CD4-positive, CD25-positive, alpha-beta regulatory T cell (primary cell): Measurements from ENCODE around the gene SPRY1. TPM values are rescaled to one million over a fixed set of nuclear protein-coding genes. Genes with fewer than 3 reads are reported as not detected.

ENCODE experiments used
- ATAC-seq, 2 donors: fragments of 150-1000 bp; cut with Tn5 transposase; one replicate each; pipeline ENCODE4 v1.10.0; 2021; ENCODE audit warnings: low read depth in 2 of 2, moderate number of reproducible peaks in 2 of 2, moderate library complexity in 1 of 2
- DNase-seq, 3 donors: peaks; one replicate each; pipeline versions ENCODE4 v3.0.0 to v3.0.0-alpha.2; 2012 to 2022; ENCODE audit warnings: mixed read lengths in 1 of 3
- H3K27ac ChIP-seq: one replicate; pipeline ENCODE4 v1.7.0; 2013; ENCODE audit warnings: mild to moderate bottlenecking, low read length; ENCODE audit not compliant: insufficient read depth, poor library complexity, severe bottlenecking
- H3K27me3 ChIP-seq: one replicate; pipeline ENCODE4 v1.7.0; 2013; ENCODE audit warnings: low read length; ENCODE audit not compliant: control insufficient read depth, insufficient read depth
- H3K36me3 ChIP-seq: one replicate; pipeline ENCODE4 v1.7.0; 2013; ENCODE audit warnings: mild to moderate bottlenecking, low read length, moderate library complexity; ENCODE audit not compliant: control insufficient read depth, insufficient read depth
- H3K4me1 ChIP-seq: 2 replicates; pipeline ENCODE4 v1.7.0; 2013; ENCODE audit warnings: mild to moderate bottlenecking, low read length; ENCODE audit not compliant: insufficient read depth, control insufficient read depth, poor library complexity, severe bottlenecking
- H3K4me3 ChIP-seq: one replicate; pipeline ENCODE4 v1.7.0; 2013; ENCODE audit warnings: low read depth, mild to moderate bottlenecking, low read length, moderate library complexity
- H3K9me3 ChIP-seq, 2 experiments: 1 replicate in 1 of 2; 2 replicates in 1 of 2; pipeline ENCODE4 v1.7.0; 2013; ENCODE audit warnings: low read length in 2 of 2, mild to moderate bottlenecking in 1 of 2, moderate library complexity in 1 of 2; ENCODE audit not compliant: control insufficient read depth in 2 of 2
- H3K27ac Mint-ChIP-seq, 3 donors: one replicate each; pipeline ENCODE4 v1.8.0; 2020 to 2022; ENCODE audit warnings: mild to moderate bottlenecking in 3 of 3, mixed read lengths in 3 of 3, moderate library complexity in 2 of 3
- H3K27me3 Mint-ChIP-seq: one replicate; pipeline ENCODE4 v1.8.0; 2022; ENCODE audit warnings: mild to moderate bottlenecking, mixed read lengths
- H3K36me3 Mint-ChIP-seq: one replicate; pipeline ENCODE4 v1.8.0; 2020; ENCODE audit warnings: mixed read lengths
- H3K4me1 Mint-ChIP-seq, 4 donors: one replicate each; pipeline ENCODE4 v1.8.0; 2020 to 2022; ENCODE audit warnings: mixed read lengths in 4 of 4, mild to moderate bottlenecking in 1 of 4
- H3K4me3 Mint-ChIP-seq, 4 donors: one replicate each; pipeline ENCODE4 v1.8.0; 2020 to 2022; ENCODE audit warnings: mild to moderate bottlenecking in 4 of 4, mixed read lengths in 4 of 4, moderate library complexity in 3 of 4
- H3K9me3 Mint-ChIP-seq, 7 donors: one replicate each; pipeline ENCODE4 v1.8.0; 2020 to 2022; ENCODE audit warnings: mixed read lengths in 7 of 7, mild to moderate bottlenecking in 3 of 7, moderate library complexity in 2 of 7
- polyA plus RNA-seq, 4 donors: library from polyadenylated mRNA; unstranded; fragments of 300-500 nt; fragmentation: Illumina TruSeq; gene quantifications; one replicate each; pipeline ENCODE4 v1.2.3, GENCODE V29; 2021
- total RNA-seq: library from RNA; stranded (reverse); gene quantifications from one replicate; pipeline ENCODE4 v1.2.3, GENCODE V29; 2022

SPRY1 gene
- total and polyA plus RNA-seq, 5 donors from 2014 or later = 2.0 to 6.4 (median 4.4) TPM

DNA sequence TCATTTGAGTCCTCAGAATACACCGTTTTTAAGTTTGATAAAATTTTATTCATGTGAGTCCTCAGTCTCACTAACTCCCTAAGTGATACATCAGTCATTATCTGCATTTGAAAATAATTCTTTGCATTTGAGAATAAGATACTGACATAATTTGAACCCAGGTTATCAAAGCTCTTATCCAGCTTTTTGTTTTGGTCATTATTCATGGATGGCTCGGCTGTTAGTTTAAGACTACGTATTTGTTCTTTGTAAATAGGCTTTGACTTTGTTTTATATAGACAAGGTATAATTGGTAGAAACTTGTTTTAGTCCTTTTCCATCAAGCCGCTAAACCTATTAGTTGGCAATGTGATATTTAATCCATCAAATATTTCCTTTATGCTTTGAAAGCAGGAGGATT is 7.9 kb downstream of the SPRY1 start:
- H3K36me3 ChIP-seq = no peaks in the 10 kb centered on the region
- H3K27me3 Mint-ChIP-seq = peaks cover 27% of the 10 kb centered on the region
- peaks cover 4% of the 10 kb centered on the region for H3K36me3 Mint-ChIP-seq
- H3K9me3 Mint-ChIP-seq = peaks cover 0 to 3% (median 0%) of the 10 kb centered on the region in 7 donors
- H3K27ac ChIP-seq = no peak overlapping the region
- peaks cover 2% of the 10 kb centered on the region for H3K4me1 ChIP-seq
- no peaks in the 10 kb centered on the region for H3K9me3 ChIP-seq
- DNase-seq = no peak
- no peak overlapping the region for H3K4me3 ChIP-seq
- ATAC-seq = no peak
- H3K4me3 Mint-ChIP-seq = no peak overlapping the region
- H3K4me1 Mint-ChIP-seq = peaks cover 7 to 10% (median 9%) of the 10 kb centered on the region in 4 donors
- peaks cover 14% of the 10 kb centered on the region for H3K27me3 ChIP-seq
- no peak overlapping the region for H3K27ac Mint-ChIP-seq

DNA sequence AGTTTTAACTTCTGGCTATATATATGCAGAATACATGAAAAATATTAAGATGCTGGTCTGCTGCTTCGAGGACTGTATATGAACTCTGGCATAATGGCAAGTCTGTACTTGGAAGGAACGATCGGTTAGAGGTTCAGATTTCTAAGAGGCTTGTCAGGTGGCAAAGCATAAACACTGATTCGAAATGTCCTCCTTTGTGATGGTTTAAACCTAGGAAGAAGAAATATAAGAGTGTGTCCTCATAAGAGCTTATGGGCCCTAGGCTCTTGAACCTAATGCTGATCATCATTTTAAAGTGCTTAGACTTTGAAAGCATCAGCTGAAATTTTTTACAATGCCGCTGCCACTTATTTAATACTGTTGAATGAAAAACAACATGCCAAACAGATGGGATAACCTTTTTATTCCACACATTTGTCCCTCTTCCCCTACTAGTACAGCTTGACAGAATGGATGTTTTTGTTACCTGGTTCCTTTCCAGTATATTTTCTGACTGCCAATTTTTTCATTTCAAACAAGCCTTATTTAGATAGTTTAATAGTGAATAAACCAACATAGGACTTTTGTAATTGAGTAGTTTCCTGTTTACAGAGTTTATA is 8.8 kb downstream of the SPRY1 start:
- Histone ChIP-seq H3K4me3 (no peak overlapping the region), H3K4me1 (no peaks in the 10 kb centered on the region), H3K27me3 (peaks cover 7% of the 10 kb centered on the region), H3K9me3 (no peaks in the 10 kb centered on the region), H3K27ac (no peak overlapping the region), H3K36me3 (no peaks in the 10 kb centered on the region)
- peaks cover 4% of the 10 kb centered on the region for H3K36me3 Mint-ChIP-seq
- no peak overlapping the region for H3K27ac Mint-ChIP-seq
- no peak overlapping the region for H3K4me3 Mint-ChIP-seq
- peaks cover 19% of the 10 kb centered on the region for H3K27me3 Mint-ChIP-seq
- ATAC-seq (no peak), DNase-seq (no peak)
- H3K4me1 Mint-ChIP-seq = peaks cover 0 to 5% (median 1%) of the 10 kb centered on the region in 4 donors
- H3K9me3 Mint-ChIP-seq = peaks cover 0 to 3% (median 0%) of the 10 kb centered on the region in 7 donors

DNA sequence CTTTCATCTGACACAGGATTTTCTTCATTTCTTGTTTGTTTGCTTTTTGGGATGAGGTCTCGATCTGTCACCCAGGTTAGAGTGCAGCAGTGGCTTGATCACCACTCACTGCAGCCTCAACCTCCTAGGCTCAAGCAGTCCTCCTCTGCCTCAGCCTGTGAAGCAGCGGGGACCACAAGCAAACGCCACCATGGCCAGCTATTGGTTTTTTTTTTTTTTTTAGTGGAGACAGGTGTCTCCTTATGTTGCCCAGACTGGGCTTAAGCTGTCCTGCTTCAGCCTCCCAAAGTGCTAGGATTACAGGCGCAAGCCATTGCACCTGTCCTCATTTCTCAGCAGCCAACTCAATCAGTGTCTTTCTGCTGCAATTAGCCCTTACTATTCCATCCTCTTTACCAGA is 10.3 kb downstream of the SPRY1 start:
- no peak for DNase-seq
- Mint-ChIP-seq H3K36me3 (peaks cover 4% of the 10 kb centered on the region), H3K27ac (no peak overlapping the region), H3K4me1 (peaks cover 0 to 6% (median 0%) of the 10 kb centered on the region in 4 donors), H3K27me3 (peaks cover 11% of the 10 kb centered on the region), H3K9me3 (peaks cover 0 to 3% (median 0%) of the 10 kb centered on the region in 7 donors), H3K4me3 (no peak overlapping the region)
- H3K4me3 ChIP-seq = no peak overlapping the region
- peaks cover 6% of the 10 kb centered on the region for H3K27me3 ChIP-seq
- H3K27ac ChIP-seq = no peak overlapping the region
- no peaks in the 10 kb centered on the region for H3K36me3 ChIP-seq
- no peaks in the 10 kb centered on the region for H3K4me1 ChIP-seq
- no peaks in the 10 kb centered on the region for H3K9me3 ChIP-seq
- no peak for ATAC-seq

DNA sequence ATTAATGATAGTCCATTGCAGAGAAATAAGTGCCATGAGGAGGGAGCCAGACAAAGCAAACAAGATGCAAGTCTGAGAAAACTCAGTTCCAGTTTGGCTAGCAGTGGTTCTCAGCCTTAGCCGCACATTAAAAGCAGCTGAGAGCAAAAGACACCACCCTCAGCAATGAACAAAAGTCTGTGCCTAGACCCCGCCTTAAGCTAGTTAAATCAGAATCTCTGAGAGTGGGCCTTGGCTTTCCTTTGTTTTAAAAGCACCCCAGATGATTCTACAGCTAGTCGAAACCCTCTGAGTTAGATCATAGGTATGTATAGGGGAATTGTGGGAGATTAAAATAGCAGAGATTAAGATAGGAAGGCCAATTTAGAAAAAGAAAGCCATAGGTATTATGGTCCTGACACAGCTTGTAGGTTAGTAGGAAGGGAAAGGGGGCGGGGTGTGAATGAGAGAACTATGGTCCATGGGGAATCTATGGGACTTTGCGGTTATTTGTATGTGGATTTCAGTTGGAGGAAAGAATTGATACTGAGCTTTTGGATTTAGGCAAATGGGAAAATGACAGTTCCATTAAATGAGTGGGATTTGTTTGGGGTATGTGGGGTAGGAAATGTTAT is 12.0 kb downstream of the SPRY1 start:
- H3K4me1 Mint-ChIP-seq = peaks cover 6 to 15% (median 11%) of the 10 kb centered on the region in 4 donors
- H3K4me3 Mint-ChIP-seq = no peak overlapping the region
- H3K36me3 Mint-ChIP-seq = peaks cover 4% of the 10 kb centered on the region
- Histone ChIP-seq H3K27me3 (no peaks in the 10 kb centered on the region), H3K36me3 (no peaks in the 10 kb centered on the region), H3K4me1 (no peaks in the 10 kb centered on the region), H3K4me3 (no peak overlapping the region), H3K27ac (no peak overlapping the region), H3K9me3 (no peaks in the 10 kb centered on the region)
- ATAC-seq (no peak), DNase-seq (no peak)
- peaks cover 11% of the 10 kb centered on the region for H3K27me3 Mint-ChIP-seq
- no peaks in the 10 kb centered on the region for H3K9me3 Mint-ChIP-seq
- H3K27ac Mint-ChIP-seq = no peak overlapping the region

DNA sequence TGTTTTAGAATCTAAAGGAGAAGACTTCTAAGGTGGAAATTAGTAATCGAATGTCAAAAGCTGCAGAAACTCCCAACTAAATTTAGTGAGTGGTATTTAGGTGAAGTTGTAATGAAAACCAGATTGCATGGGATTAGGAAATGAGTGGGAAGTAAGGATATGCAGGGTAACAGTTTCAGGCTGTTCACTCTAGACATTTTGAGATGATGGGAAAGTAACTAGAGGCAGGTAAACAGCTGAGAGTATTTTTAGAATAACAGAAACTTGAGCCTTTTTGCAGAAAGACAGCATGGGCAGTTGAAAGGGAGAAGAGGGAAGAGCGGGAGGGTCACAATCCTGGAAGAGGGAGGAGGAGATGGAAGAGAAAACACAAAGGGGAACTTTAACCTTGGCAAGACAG is 12.7 kb downstream of the SPRY1 start:
- peaks cover 6 to 16% (median 11%) of the 10 kb centered on the region in 4 donors for H3K4me1 Mint-ChIP-seq
- Histone ChIP-seq H3K27ac (no peak overlapping the region), H3K36me3 (no peaks in the 10 kb centered on the region), H3K4me3 (no peak overlapping the region), H3K9me3 (no peaks in the 10 kb centered on the region), H3K27me3 (no peaks in the 10 kb centered on the region), H3K4me1 (no peaks in the 10 kb centered on the region)
- H3K36me3 Mint-ChIP-seq = peaks cover 4% of the 10 kb centered on the region
- ATAC-seq (no peak), DNase-seq (no peak)
- H3K27ac Mint-ChIP-seq = no peak overlapping the region
- H3K4me3 Mint-ChIP-seq = no peak overlapping the region
- H3K27me3 Mint-ChIP-seq = peaks cover 11% of the 10 kb centered on the region
- H3K9me3 Mint-ChIP-seq = no peaks in the 10 kb centered on the region

DNA sequence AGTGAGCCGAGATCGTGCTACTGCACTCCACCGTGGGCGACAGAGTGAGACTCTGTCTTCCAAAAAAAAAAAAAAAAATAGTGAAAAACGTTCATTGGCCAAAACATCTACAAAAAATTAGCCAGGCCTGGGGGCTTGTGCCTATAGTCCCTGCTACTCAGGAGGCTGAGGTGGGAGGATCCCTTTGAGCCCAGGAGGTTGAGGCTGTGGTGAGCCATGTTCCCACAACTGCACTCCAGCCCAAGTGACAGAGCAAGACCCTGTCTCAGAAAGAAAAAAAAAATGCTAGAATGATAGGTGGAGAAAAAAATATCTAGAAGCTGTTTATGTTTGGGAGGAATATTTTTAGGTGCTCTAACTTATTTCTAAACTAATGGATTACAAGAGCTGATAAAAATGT is 14.9 kb downstream of the SPRY1 start:
- no peak for ATAC-seq
- Histone ChIP-seq H3K4me3 (no peak overlapping the region), H3K27ac (no peak overlapping the region), H3K27me3 (no peaks in the 10 kb centered on the region), H3K9me3 (no peaks in the 10 kb centered on the region), H3K4me1 (no peaks in the 10 kb centered on the region), H3K36me3 (no peaks in the 10 kb centered on the region)
- Mint-ChIP-seq H3K27ac (no peak overlapping the region), H3K36me3 (peaks cover 4% of the 10 kb centered on the region), H3K9me3 (peaks cover 0 to 1% (median 0%) of the 10 kb centered on the region in 7 donors), H3K4me3 (no peak overlapping the region), H3K4me1 (peaks cover 6 to 20% (median 12%) of the 10 kb centered on the region in 4 donors), H3K27me3 (no peaks in the 10 kb centered on the region)
- DNase-seq = no peak

DNA sequence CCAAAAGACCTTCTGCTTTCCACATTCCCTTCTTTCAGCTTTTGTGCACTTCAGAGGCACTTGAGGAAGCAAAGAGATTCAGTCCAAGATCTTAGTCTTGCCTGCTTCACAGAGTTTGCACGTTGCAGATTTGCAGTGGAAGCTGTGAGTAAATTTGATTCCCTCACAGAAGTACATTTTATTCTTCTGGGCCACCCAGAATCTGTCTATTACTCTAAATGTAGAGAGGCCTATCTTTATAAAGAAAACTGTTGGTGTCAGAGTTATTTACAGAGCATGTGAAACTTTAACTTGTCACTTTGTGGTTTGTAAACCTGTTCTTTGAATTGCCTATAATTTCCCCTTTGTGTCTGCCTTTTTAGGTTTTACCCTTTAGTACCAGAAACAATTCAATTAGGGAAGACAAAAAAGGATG is 15.5 kb downstream of the SPRY1 start:
- H3K27me3 ChIP-seq = no peaks in the 10 kb centered on the region
- peaks cover 0 to 1% (median 0%) of the 10 kb centered on the region in 7 donors for H3K9me3 Mint-ChIP-seq
- H3K36me3 ChIP-seq = no peaks in the 10 kb centered on the region
- no peak overlapping the region for H3K4me3 Mint-ChIP-seq
- no peaks in the 10 kb centered on the region for H3K27me3 Mint-ChIP-seq
- ATAC-seq (no peak), DNase-seq (peak in 1 of 3 donors; percentile 29)
- peak overlapping the region in 1 of 3 donors; percentile 38 for H3K27ac Mint-ChIP-seq
- no peaks in the 10 kb centered on the region for H3K9me3 ChIP-seq
- H3K4me1 ChIP-seq = no peaks in the 10 kb centered on the region
- H3K4me1 Mint-ChIP-seq = peaks cover 6 to 20% (median 12%) of the 10 kb centered on the region in 4 donors
- H3K4me3 ChIP-seq = no peak overlapping the region
- no peak overlapping the region for H3K27ac ChIP-seq
- peaks cover 4% of the 10 kb centered on the region for H3K36me3 Mint-ChIP-seq
